ENCODE results near the gene SCN3B. TPM values are rescaled to one million over a fixed set of nuclear protein-coding genes. Genes with fewer than 3 reads are reported as not detected.
A peak's percentile ranks its signal among the peaks of the same experiment; 100 is the strongest.

The SCN3B gene
- total RNA-seq, 1 experiment from 2014 or later, result 0.79 TPM

GRCh38 chr11:123601743-123602142 lies 52.7 kb downstream of the SCN3B start (continued):
- TF ChIP-seq STAT6 (CRISPR knock-in tag; conservative IDR thresholded peaks at IDR 0.05; ENCODE audit: low read depth) (no peak), RORB (CRISPR knock-in tag; IDR thresholded peaks at IDR 0.05) (no peak), AR (CRISPR knock-in tag; IDR thresholded peaks at IDR 0.05) (no peak), E2F4 (CRISPR knock-in tag; IDR thresholded peaks at IDR 0.05; ENCODE audit: borderline replicate concordance, low read depth) (no peak)

DNA sequence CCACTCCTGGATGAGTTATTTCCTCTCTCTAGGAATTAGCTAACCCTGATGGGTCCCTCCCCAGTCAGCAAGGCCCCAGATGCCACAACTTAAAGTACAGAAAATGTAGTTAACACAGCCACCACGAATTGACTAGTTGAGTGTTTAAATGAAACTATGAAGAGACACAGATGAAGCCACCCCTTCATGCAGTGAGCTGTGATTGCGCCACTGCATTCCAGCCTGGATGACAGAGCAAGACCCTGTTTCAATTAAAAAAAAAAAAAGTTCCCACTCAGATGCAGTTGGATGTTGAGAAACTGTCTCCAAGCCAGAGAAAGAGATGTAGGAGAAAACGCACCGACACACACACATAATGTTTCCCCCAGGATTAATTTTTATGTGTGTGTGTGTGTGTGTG lies 53.3 kb downstream of the SCN3B start:
- H3K4me3 Mint-ChIP-seq, result no peak overlapping the region
- no peaks in the 10 kb centered on the region for H3K27me3 Mint-ChIP-seq (ENCODE audit: low read depth)
- POLR2A ChIA-PET, result no interaction called here
- peaks cover 33% of the 10 kb centered on the region for H3K36me3 Mint-ChIP-seq
- TF ChIP-seq CREM (CRISPR knock-in tag; IDR thresholded peaks at IDR 0.05) (no peak), PREB (CRISPR knock-in tag; IDR thresholded peaks at IDR 0.05; ENCODE audit: borderline replicate concordance) (no peak), ZNF512 (CRISPR knock-in tag; IDR thresholded peaks at IDR 0.05; ENCODE audit: borderline replicate concordance) (no peak), GTF2I (CRISPR knock-in tag; conservative IDR thresholded peaks at IDR 0.05) (no peak)
- no peak for DNase-seq (ENCODE audit: low spot score)
- CTCF ChIA-PET, result interaction anchor here (2.0 kb wide), 1 partner anchor 20 kb away, joined by 11 read pairs; no protein-coding TSS in a partner anchor
- no peak overlapping the region for H3K27ac Mint-ChIP-seq
- no peaks in the 10 kb centered on the region for H3K9me3 Mint-ChIP-seq
- no peak for ATAC-seq
- H3K4me1 Mint-ChIP-seq, result no peaks in the 10 kb centered on the region

DNA sequence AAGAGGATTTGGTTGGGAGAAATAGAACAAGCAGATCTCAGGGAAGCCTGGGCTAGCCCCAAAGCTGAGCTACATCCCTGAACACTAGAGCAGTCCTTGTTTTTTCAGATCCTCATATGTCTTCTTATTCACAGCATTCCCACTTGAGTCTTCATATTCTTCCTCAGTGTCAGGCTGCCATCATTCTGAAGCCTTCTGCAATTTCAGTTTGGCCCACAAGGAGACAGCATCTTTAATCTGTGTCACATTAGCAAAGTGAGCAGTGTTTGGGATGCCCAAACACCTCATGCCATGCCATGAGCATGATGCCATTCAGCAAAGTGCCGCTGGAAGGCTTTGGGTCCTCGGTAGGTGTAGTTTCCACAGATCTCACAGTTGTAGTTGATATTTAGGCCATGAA lies 56.6 kb downstream of the SCN3B start:
- Mint-ChIP-seq H3K36me3 (peaks cover 24% of the 10 kb centered on the region), H3K9me3 (no peaks in the 10 kb centered on the region), H3K27me3 (ENCODE audit: low read depth) (no peaks in the 10 kb centered on the region), H3K4me1 (peaks cover 7% of the 10 kb centered on the region), H3K27ac (no peak overlapping the region), H3K4me3 (no peak overlapping the region)
- ChIA-PET CTCF (interaction anchor here (1.5 to 2.0 kb wide), 2 partner anchors 17 to 18 kb away, joined by 5 to 11 read pairs; no protein-coding TSS in a partner anchor), POLR2A (no interaction called here)
- ATAC-seq (peak; percentile 26; the same call in 1 of the 2 replicates), DNase-seq (ENCODE audit: low spot score) (no peak)
- TF ChIP-seq SMAD3 (CRISPR knock-in tag; IDR thresholded peaks at IDR 0.05; ENCODE audit: borderline replicate concordance) (no peak), NFE2L1 (CRISPR knock-in tag; IDR thresholded peaks at IDR 0.05) (no peak), MYBL2 (CRISPR knock-in tag; IDR thresholded peaks at IDR 0.05) (no peak), KAT7 (CRISPR knock-in tag; IDR thresholded peaks at IDR 0.05; ENCODE audit: borderline replicate concordance) (no peak), ZBTB21 (CRISPR knock-in tag; IDR thresholded peaks at IDR 0.05; ENCODE audit: borderline replicate concordance) (no peak), USF2 (CRISPR knock-in tag; IDR thresholded peaks at IDR 0.05) (no peak), NFATC4 (CRISPR knock-in tag; IDR thresholded peaks at IDR 0.05) (no peak), ZNF121 (CRISPR knock-in tag; IDR thresholded peaks at IDR 0.05) (no peak)
- TF ChIP-seq, protein P1, sequence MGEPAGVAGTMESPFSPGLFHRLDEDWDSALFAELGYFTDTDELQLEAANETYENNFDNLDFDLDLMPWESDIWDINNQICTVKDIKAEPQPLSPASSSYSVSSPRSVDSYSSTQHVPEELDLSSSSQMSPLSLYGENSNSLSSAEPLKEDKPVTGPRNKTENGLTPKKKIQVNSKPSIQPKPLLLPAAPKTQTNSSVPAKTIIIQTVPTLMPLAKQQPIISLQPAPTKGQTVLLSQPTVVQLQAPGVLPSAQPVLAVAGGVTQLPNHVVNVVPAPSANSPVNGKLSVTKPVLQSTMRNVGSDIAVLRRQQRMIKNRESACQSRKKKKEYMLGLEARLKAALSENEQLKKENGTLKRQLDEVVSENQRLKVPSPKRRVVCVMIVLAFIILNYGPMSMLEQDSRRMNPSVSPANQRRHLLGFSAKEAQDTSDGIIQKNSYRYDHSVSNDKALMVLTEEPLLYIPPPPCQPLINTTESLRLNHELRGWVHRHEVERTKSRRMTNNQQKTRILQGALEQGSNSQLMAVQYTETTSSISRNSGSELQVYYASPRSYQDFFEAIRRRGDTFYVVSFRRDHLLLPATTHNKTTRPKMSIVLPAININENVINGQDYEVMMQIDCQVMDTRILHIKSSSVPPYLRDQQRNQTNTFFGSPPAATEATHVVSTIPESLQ (CRISPR knock-in tag; IDR thresholded peaks at IDR 0.05), result no peak
